SK-N-MC (cell line): ENCODE data around the gene RBM24.

Experiments used
- EZH2 ChIP-seq: fragments of 200-600 bp; sonication (generic); IDR thresholded peaks from one replicate; pipeline ENCODE4 v1.6.1; 2017; ENCODE audit warnings: antibody characterized with exemption
- POLR2AphosphoS5 ChIP-seq: IDR thresholded peaks from 2 replicates; pipeline ENCODE4 v1.6.1; 2012; ENCODE audit warnings: mild to moderate bottlenecking, low read depth, low read length, borderline replicate concordance

DNA sequence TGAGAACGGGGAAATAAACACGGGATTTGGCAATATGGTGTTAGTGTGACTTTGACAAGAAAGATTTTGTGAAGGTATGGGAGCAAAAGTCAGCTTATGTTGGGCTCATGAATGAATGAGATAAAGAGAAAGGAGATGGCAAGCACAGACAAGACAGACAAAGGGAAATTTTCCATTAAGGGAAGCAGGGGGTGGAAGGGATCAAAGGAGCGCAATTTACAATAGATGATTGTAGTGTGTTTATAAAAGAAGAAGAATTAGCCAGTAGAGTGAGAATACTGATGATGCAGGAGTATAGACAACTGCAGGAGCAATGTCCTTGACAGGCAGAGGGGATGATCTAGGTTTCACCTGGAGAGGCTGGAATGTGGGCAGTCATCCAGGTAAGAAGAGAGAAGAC lies 34.1 kb downstream of the RBM24 start:
- TF ChIP-seq POLR2AphosphoS5 (no peak), EZH2 (no peak)
